HepG2 (cell line): Measurements from ENCODE around the gene CENPO. TPM values are rescaled to one million over a fixed set of nuclear protein-coding genes. Genes with fewer than 3 reads are reported as not detected.

Experiments used
- ATAC-seq: fragments of 200-7000 bp; cut with Tn5 transposase; 3 replicates; pipeline ENCODE4 v1.9.1; 2020; ENCODE audit warnings: mild to moderate bottlenecking, moderate library complexity
- Bru-seq: library from RNA; stranded (reverse); fragments of 400-500 nt; gene quantifications from one replicate; lab custom pipeline; 2021; lab: Mats Ljungman, UMichigan
- BruChase-seq, 2 experiments: library from RNA; stranded (reverse); fragments of 400-500 nt; gene quantifications; one replicate each; lab custom pipeline; 2021; lab: Mats Ljungman, UMichigan
- BruUV-seq: library from RNA; stranded (reverse); fragments of 400-500 nt; replicated peaks from 2 replicates; lab custom pipeline; 2021; lab: Mats Ljungman, UMichigan
- CTCF ChIA-PET: fragments of 300-600 bp; formaldehyde crosslinking; extraction: SDS; loops from one replicate; lab custom pipeline; 2021; ENCODE audit warnings: low total read pairs, inconsistent platforms, low intra/inter-chr PET ratio; lab: Yijun Ruan, JAX
- POLR2A ChIA-PET: fragments of 350-600 bp; sonication (Branson Sonifier 250); formaldehyde crosslinking; loops from one replicate; lab custom pipeline; 2020; ENCODE audit warnings: antibody characterized with exemption, inconsistent platforms; lab: Yijun Ruan, JAX
- DNase-seq: peaks from one replicate; pipeline ENCODE4 v3.0.0-alpha.2; 2015; ENCODE audit warnings: low spot score
- FAIRE-seq: peaks from 3 replicates; lab custom pipeline; 2011; peaks lifted over from hg19 to GRCh38; lab: Jason Lieb, UNC
- H2AFZ ChIP-seq: one replicate; pipeline ENCODE4 v1.6.1; 2011; ENCODE audit warnings: low read length, inconsistent platforms
- H3K27ac ChIP-seq: fragments of 300-600 bp; 3 replicates; pipeline ENCODE4 v1.8.0; 2011; ENCODE audit warnings: mixed run types, mild to moderate bottlenecking, mixed read lengths, low read length, inconsistent platforms; ENCODE audit not compliant: insufficient read depth; ENCODE audit errors: extremely low read length
- H3K27me3 ChIP-seq, 2 experiments: fragments of 200-600 bp in 1 of 2; 2 replicates in 1 of 2; 3 replicates in 1 of 2; pipeline versions ENCODE4 v1.6.0 to v1.8.0; 2011; ENCODE audit warnings: low read length in 2 of 2, mild to moderate bottlenecking in 2 of 2, moderate library complexity in 2 of 2, inconsistent platforms in 1 of 2; ENCODE audit not compliant: insufficient read depth in 2 of 2, control insufficient read depth in 1 of 2
- H3K36me3 ChIP-seq, 2 experiments: fragments of 200-600 bp in 1 of 2; replicated peaks in 1 of 2; 2 replicates in 1 of 2; 3 replicates in 1 of 2; pipeline versions ENCODE4 v1.5.1 to v1.8.0; 2011; ENCODE audit warnings: low read length in 2 of 2, inconsistent platforms in 1 of 2; ENCODE audit not compliant: insufficient read depth in 2 of 2, control insufficient read depth in 1 of 2
- H3K4me1 ChIP-seq: 2 replicates; pipeline ENCODE4 v1.5.1; 2012; ENCODE audit warnings: low read length, inconsistent platforms; ENCODE audit not compliant: insufficient read depth
- H3K4me2 ChIP-seq: 2 replicates; pipeline ENCODE4 v1.6.0; 2011; ENCODE audit warnings: low read depth, low read length, inconsistent platforms
- H3K4me3 ChIP-seq, 3 experiments: fragments of 200-600 bp in 1 of 3; sonication (generic), shearing (Covaris generic) in 1 of 3; replicated peaks in 1 of 3; 2 replicates each; pipeline ENCODE4 v1.5.1; 2011 to 2016; ENCODE audit warnings: low read length in 3 of 3, inconsistent platforms in 2 of 3, low read depth in 2 of 3, mild to moderate bottlenecking in 2 of 3, control low read depth in 1 of 3, mixed read lengths in 1 of 3; ENCODE audit not compliant: insufficient read depth in 1 of 3
- H3K79me2 ChIP-seq: one replicate; pipeline ENCODE4 v1.6.1; 2011; ENCODE audit warnings: low read length, inconsistent platforms; ENCODE audit not compliant: insufficient read depth
- H3K9ac ChIP-seq: 2 replicates; pipeline ENCODE4 v1.6.0; 2011; ENCODE audit warnings: mild to moderate bottlenecking, low read depth, low read length, inconsistent platforms; ENCODE audit not compliant: insufficient read depth
- H3K9me3 ChIP-seq: 2 replicates; pipeline ENCODE4 v1.5.1; 2012; ENCODE audit warnings: mild to moderate bottlenecking, low read length
- H4K20me1 ChIP-seq: 2 replicates; pipeline ENCODE4 v1.6.0; 2011; ENCODE audit warnings: inconsistent platforms, mild to moderate bottlenecking, low read length, moderate library complexity; ENCODE audit not compliant: insufficient read depth
- ARID4A ChIP-seq: sonication (generic); formaldehyde crosslinking; IDR thresholded peaks from 2 replicates; pipeline ENCODE4 v1.5.0; 2020; ENCODE audit warnings: mild to moderate bottlenecking, missing genetic modification reagents, borderline replicate concordance
- ATF3 ChIP-seq: sonication (generic); formaldehyde crosslinking; IDR thresholded peaks from 2 replicates; pipeline ENCODE4 v1.4.0; 2020; ENCODE audit warnings: missing genetic modification reagents
- KLF12 ChIP-seq: sonication (generic); formaldehyde crosslinking; IDR thresholded peaks from 2 replicates; pipeline ENCODE4 v1.4.0; 2020; ENCODE audit warnings: missing genetic modification reagents, borderline replicate concordance
- LBX2 ChIP-seq: sonication (generic); formaldehyde crosslinking; IDR thresholded peaks from 2 replicates; pipeline ENCODE4 v1.5.0; 2020; ENCODE audit warnings: missing genetic modification reagents, mild to moderate bottlenecking, borderline replicate concordance
- NR0B2 ChIP-seq: sonication (generic); formaldehyde crosslinking; IDR thresholded peaks from 2 replicates; pipeline ENCODE4 v1.4.0; 2020; ENCODE audit warnings: mild to moderate bottlenecking, missing genetic modification reagents
- PCBP1 ChIP-seq: fragments of 200-400 bp; formaldehyde crosslinking; IDR thresholded peaks from 2 replicates; pipeline ENCODE4 v1.6.1; 2017; ENCODE audit warnings: mild to moderate bottlenecking, low read depth, low read length, borderline replicate concordance
- PRPF4 ChIP-seq: fragments of 200-400 bp; formaldehyde crosslinking; IDR thresholded peaks from 2 replicates; pipeline ENCODE4 v1.6.1; 2016; ENCODE audit warnings: low read length, low read depth; ENCODE audit not compliant: poor library complexity, severe bottlenecking
- ZNF468 ChIP-seq: sonication (generic); formaldehyde crosslinking; IDR thresholded peaks from 2 replicates; pipeline ENCODE4 v1.8.0; 2022; ENCODE audit warnings: mild to moderate bottlenecking, moderate library complexity, missing genetic modification reagents
- WGBS: methylation state at CpG from one replicate; pipeline ENCODE4 v1.1.6; 2017; ENCODE audit warnings: low lambda C conversion rate; 5-methylcytosine and 5-hydroxymethylcytosine counted together
- in situ Hi-C: cut with HindIII; loops from 2 replicates; pipeline ENCODE4 v1.10.0; 2017; ENCODE audit warnings: low pct_unique_long_range_greater_than_20kb; ENCODE audit not compliant: extremely low pct_ligation_motif_present
- intact Hi-C: fragments of 100-400 bp; cut with micrococcal nuclease; formaldehyde crosslinking; loops from one replicate; pipeline ENCODE4 v1.10.0; 2022; ENCODE audit not compliant: unreplicated experiment
- long read RNA-seq, 2 experiments: library from RNA in 1 of 2; library from polyadenylated mRNA in 1 of 2; stranded (forward) in 1 of 2; unstranded in 1 of 2; transcript quantifications; one replicate each; pipeline ENCODE4 v2.0.0, GENCODE V29; 2019 to 2022
- polyA minus RNA-seq, 3 experiments: library from RNA; depleted of rRNA, polyadenylated mRNA; stranded (reverse); fragments of >200 nt; gene quantifications; 2 replicates each; pipeline ENCODE4 v1.2.3, GENCODE V29; 2011; ENCODE audit warnings: low replicate concordance in 1 of 3
- polyA plus RNA-seq, 8 experiments: library from polyadenylated mRNA; depleted of rRNA in 3 of 8; stranded (reverse) in 7 of 8; unstranded in 1 of 8; fragments of >200 nt; fragmentation: Illumina TruSeq in 4 of 8; extraction: Trizol in 4 of 8; gene quantifications; 2 replicates each; pipeline versions ENCODE4 v1.2.1 to v1.2.3, GENCODE V29; 2011 to 2016; ENCODE audit warnings: low read depth in 4 of 8, missing spikeins in 1 of 8, mixed read lengths in 1 of 8; ENCODE audit not compliant: insufficient read depth in 1 of 8
- total RNA-seq, 5 experiments: library from RNA; depleted of rRNA; stranded (reverse); fragments of >200 nt; fragmentation: Illumina TruSeq; extraction: Trizol; gene quantifications; 2 replicates each; pipeline ENCODE4 v1.2.3, GENCODE V29; 2016; ENCODE audit warnings: low read depth in 1 of 5

CENPO gene
- 35.5 and 41.4 TPM in 2 replicates for total RNA-seq (2016; rRNA removed; fragmentation: Illumina TruSeq; extraction: Trizol)
- 8.3 and 11.5 TPM in 2 replicates for total RNA-seq (2016; cell fraction: cytosol; rRNA removed; fragmentation: Illumina TruSeq; extraction: Trizol; ENCODE audit: low read depth)
- total RNA-seq (2016; cell fraction: insoluble cytoplasmic fraction; rRNA removed; fragmentation: Illumina TruSeq; extraction: Trizol) = 35.8 and 39.7 TPM in 2 replicates
- total RNA-seq (2016; cell fraction: membrane; rRNA removed; fragmentation: Illumina TruSeq; extraction: Trizol) = 17.2 and 19.2 TPM in 2 replicates
- total RNA-seq (2016; cell fraction: nucleus; rRNA removed; fragmentation: Illumina TruSeq; extraction: Trizol) = 37.7 and 41.8 TPM in 2 replicates
- 15.0 and 19.7 TPM in 2 replicates for polyA plus RNA-seq (2011; rRNA removed)
- polyA plus RNA-seq (2011; cell fraction: cytosol; rRNA removed) = 11.4 and 14.1 TPM in 2 replicates
- polyA plus RNA-seq (2011; cell fraction: nucleus; rRNA removed) = 21.1 and 29.9 TPM in 2 replicates
- 7.0 and 12.0 TPM in 2 replicates for polyA plus RNA-seq (2012)
- 4.1 and 8.1 TPM in 2 replicates for polyA plus RNA-seq (2016; cell fraction: cytosol; fragmentation: Illumina TruSeq; extraction: Trizol; ENCODE audit: low read depth)
- polyA plus RNA-seq (2016; cell fraction: insoluble cytoplasmic fraction; fragmentation: Illumina TruSeq; extraction: Trizol; ENCODE audit: low read depth) = 36.7 and 40.3 TPM in 2 replicates
- polyA plus RNA-seq (2016; cell fraction: membrane; fragmentation: Illumina TruSeq; extraction: Trizol; ENCODE audit: low read depth) = 11.8 and 13.7 TPM in 2 replicates
- polyA plus RNA-seq (2016; cell fraction: nucleus; fragmentation: Illumina TruSeq; extraction: Trizol; ENCODE audit: insufficient read depth, low read depth) = 53.5 and 60.4 TPM in 2 replicates
- polyA minus RNA-seq (2011; rRNA and poly(A)+ RNA removed; ENCODE audit: low replicate concordance) = 43.4 and 73.1 TPM in 2 replicates
- polyA minus RNA-seq (2011; cell fraction: cytosol; rRNA and poly(A)+ RNA removed) = 7.8 and 14.2 TPM in 2 replicates
- polyA minus RNA-seq (2011; cell fraction: nucleus; rRNA and poly(A)+ RNA removed) = 38.0 and 52.5 TPM in 2 replicates
- Bru-seq, nascent RNA = percentile 83 among the genes with signal in this experiment
- BruChase-seq, experiment 1, labeled RNA remaining after a 6-hour chase = percentile 80 among the genes with signal in this experiment
- percentile 87 among the genes with signal in this experiment for BruChase-seq, experiment 2, labeled RNA remaining after a 2-hour chase
- long read RNA-seq, experiment 1, full-length matches to known transcripts = 10 of 26 reads
- long read RNA-seq, experiment 1, partial matches to known transcripts = 2 of 26 reads
- long read RNA-seq, experiment 1, other reads (novel, unspliced or antisense) = 14 of 26 reads
- long read RNA-seq, experiment 2, full-length matches to known transcripts = 18 of 48 reads
- long read RNA-seq, experiment 2, partial matches to known transcripts = 7 of 48 reads
- long read RNA-seq, experiment 2, other reads (novel, unspliced or antisense) = 23 of 48 reads

GRCh38 chr2:24792874-24793760 is at the start of gene CENPO, which contains the start of gene PTRHD1:
CENPO (plus strand) TSS chr2:24793425; CDS start chr2:24793920, 495 bp downstream.
PTRHD1 (minus strand) TSS chr2:24793391; CDS start chr2:24793377, 14 bp downstream.
- Histone ChIP-seq H3K9me3 (no peaks in the 10 kb centered on the region), H2AFZ (peak within 1 kb of the TSS; percentile 93), H3K27ac (peak within 1 kb of the TSS; percentile 94), H3K27me3 (no peaks in the 10 kb centered on the region; a peak in 1 of 5 replicates), H3K4me2 (peak within 1 kb of the TSS; percentile 81), H3K36me3 (peaks cover 3 to 20% of the 10 kb centered on the region in 2 experiments; a peak in 4 of 5 replicates), H4K20me1 (no peaks in the 10 kb centered on the region), H3K4me1 (peaks cover 46% of the 10 kb centered on the region), H3K79me2 (peaks cover 45% of the 10 kb centered on the region), H3K4me3 (peak within 1 kb of the TSS; percentile 85 to 95 (median 86)), H3K9ac (peak within 1 kb of the TSS; percentile 97)
- intact Hi-C loops = loop anchor here (1.0 to 2.0 kb wide), 4 partner anchors 34 to 383 kb away; partner anchors contain the start of gene NCOA1
- DNase-seq = peak; percentile 98
- ChIA-PET CTCF (interaction anchor here (0.5 to 2.9 kb wide), 2 partner anchors 35 to 1330 kb away, joined by 4 to 25 read pairs; no protein-coding TSS in a partner anchor), POLR2A (interaction anchor here (0.7 to 1.8 kb wide), 19 partner anchors 9 to 866 kb away, joined by 3 to 14 read pairs (median 4); partner anchors contain the start of genes ATAD2B, ITSN2, NCOA1 and SF3B6)
- peak; percentile 93 for ATAC-seq
- WGBS = 0% methylated on average over 54 of the region's 74 CpGs
- in situ Hi-C loops = loop anchor here (10.0 kb wide), 1 partner anchor 298 kb away; the partner anchor contains the start of gene NCOA1
- FAIRE-seq = peak; percentile 77
- no TSS peak for BruUV-seq
- peak; percentile 9; the same call in 1 of the 2 replicates for TF ChIP-seq ATF3 (CRISPR knock-in tag)
- TF ChIP-seq LBX2 (CRISPR knock-in tag) = no peak; the same call in 1 of the 2 replicates
- no peak for TF ChIP-seq PRPF4
- TF ChIP-seq NR0B2 = peak; percentile 86
- peak; percentile 94; the same call in 1 of the 2 replicates for TF ChIP-seq ZNF468 (CRISPR knock-in tag)
- peak; percentile 33; the same call in 1 of the 2 replicates for TF ChIP-seq PCBP1
- TF ChIP-seq ARID4A (CRISPR knock-in tag) = peak; percentile 98
- TF ChIP-seq KLF12 (CRISPR knock-in tag) = peak; percentile 99
